OCI-LY7 (cell line): ENCODE data around the gene LAMC1. TPM values are rescaled to one million over a fixed set of nuclear protein-coding genes. Genes with fewer than 3 reads are reported as not detected.

Experiments
- BruUV-seq: library from RNA; stranded (reverse); fragments of 400-500 nt; replicated peaks from 2 replicates; lab custom pipeline; 2021; lab: Mats Ljungman, UMichigan
- CTCF ChIA-PET: fragments of 300-600 bp; sonication (Branson Sonifier 250); formaldehyde crosslinking; loops from one replicate; lab custom pipeline; 2022; ENCODE audit warnings: antibody characterized with exemption; ENCODE audit not compliant: unreplicated experiment; lab: Charles Lee
- POLR2A ChIA-PET: fragments of 300-600 bp; sonication (Branson Sonifier 250); formaldehyde crosslinking; loops from one replicate; lab custom pipeline; 2022; ENCODE audit warnings: antibody characterized with exemption; lab: Charles Lee
- DNase-seq: peaks from one replicate; pipeline ENCODE4 v3.0.0-alpha.2; 2015; ENCODE audit warnings: low spot score
- H2AFZ ChIP-seq: fragments of 200-600 bp; sonication (generic), shearing (Covaris generic); 2 replicates; pipeline ENCODE4 v1.6.1; 2014; ENCODE audit warnings: mild to moderate bottlenecking, antibody characterized with exemption, low read length, moderate library complexity
- H3K27ac ChIP-seq: fragments of 200-600 bp; sonication (generic); 2 replicates; pipeline ENCODE4 v1.5.1; 2014; ENCODE audit warnings: mixed run types, low read depth, mild to moderate bottlenecking, moderate library complexity, low read length, inconsistent platforms; ENCODE audit not compliant: poor library complexity, severe bottlenecking
- H3K36me3 ChIP-seq: fragments of 200-600 bp; sonication (generic); 2 replicates; pipeline ENCODE4 v1.6.1; 2014; ENCODE audit warnings: mild to moderate bottlenecking, antibody characterized with exemption, low read length, moderate library complexity, mixed read lengths; ENCODE audit not compliant: insufficient read depth
- H3K4me1 ChIP-seq: fragments of 200-600 bp; sonication (generic); 2 replicates; pipeline ENCODE4 v1.5.1; 2014; ENCODE audit warnings: mild to moderate bottlenecking, low read length; ENCODE audit not compliant: insufficient read depth, poor library complexity, severe bottlenecking
- H3K4me2 ChIP-seq: fragments of 200-600 bp; sonication (generic); 2 replicates; pipeline ENCODE4 v1.6.1; 2014; ENCODE audit warnings: mild to moderate bottlenecking, low read length
- H3K4me3 ChIP-seq: fragments of 200-600 bp; sonication (generic); 2 replicates; pipeline ENCODE4 v1.5.1; 2014; ENCODE audit warnings: mild to moderate bottlenecking, low read depth, low read length; ENCODE audit not compliant: poor library complexity, severe bottlenecking
- H3K79me2 ChIP-seq: fragments of 200-600 bp; sonication (generic); 2 replicates; pipeline ENCODE4 v1.6.1; 2016; ENCODE audit warnings: low read depth, mild to moderate bottlenecking, low read length, moderate library complexity, mixed read lengths; ENCODE audit not compliant: insufficient read depth
- H3K9me2 ChIP-seq: fragments of 200-600 bp; sonication (generic); 2 replicates; pipeline ENCODE4 v1.6.1; 2016; ENCODE audit warnings: mild to moderate bottlenecking, low read length, mixed read lengths; ENCODE audit not compliant: insufficient read depth
- H3K9me3 ChIP-seq: fragments of 200-600 bp; sonication (generic); 2 replicates; pipeline ENCODE4 v1.6.1; 2014; ENCODE audit warnings: mild to moderate bottlenecking, mixed run types, low read length, mixed read lengths
- H4K20me1 ChIP-seq: fragments of 200-600 bp; sonication (generic); 2 replicates; pipeline ENCODE4 v1.6.1; 2014; ENCODE audit warnings: mild to moderate bottlenecking, antibody characterized with exemption, low read length, moderate library complexity, mixed read lengths; ENCODE audit not compliant: insufficient read depth
- CTCF ChIP-seq: fragments of 200-600 bp; sonication (generic); conservative IDR thresholded peaks from 2 replicates; pipeline ENCODE4 v1.5.1; 2014; ENCODE audit warnings: mild to moderate bottlenecking, antibody characterized with exemption, low read length, moderate library complexity, mixed read lengths
- EZH2phosphoT487 ChIP-seq: fragments of 200-600 bp; sonication (generic); IDR thresholded peaks from 2 replicates; pipeline ENCODE4 v1.6.1; 2018; ENCODE audit warnings: low read depth, borderline replicate concordance, mild to moderate bottlenecking, mixed run types, antibody characterized with exemption, low read length, moderate library complexity, mixed read lengths
- intact Hi-C: fragments of 100-400 bp; cut with micrococcal nuclease; formaldehyde crosslinking; loops from one replicate; pipeline ENCODE4 v1.10.0; 2022; ENCODE audit not compliant: unreplicated experiment
- total RNA-seq, 2 experiments: library from RNA; depleted of rRNA in 1 of 2; stranded (reverse); fragments of >200 nt in 1 of 2; shearing (Covaris generic) in 1 of 2; gene quantifications; 2 replicates each; pipeline ENCODE4 v1.2.3, GENCODE V29; 2014 to 2022

Gene LAMC1
- total RNA-seq, 2 experiments from 2014 or later, result 24.2 to 42.1 TPM

DNA sequence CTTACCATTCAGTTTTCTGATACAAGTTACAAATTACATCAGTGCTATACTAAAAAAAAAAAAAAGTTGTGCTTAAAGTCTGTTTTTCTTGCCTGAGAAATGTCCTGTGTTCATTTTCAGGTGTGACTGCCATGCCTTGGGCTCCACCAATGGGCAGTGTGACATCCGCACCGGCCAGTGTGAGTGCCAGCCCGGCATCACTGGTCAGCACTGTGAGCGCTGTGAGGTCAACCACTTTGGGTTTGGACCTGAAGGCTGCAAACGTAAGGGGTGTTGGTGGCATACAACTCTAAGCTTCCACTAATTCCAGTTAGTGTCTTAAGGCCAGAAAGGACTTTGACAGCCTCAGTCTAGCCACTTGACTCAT lies 102.8 kb downstream of the LAMC1 start:
- Histone ChIP-seq H3K27ac (no peak overlapping the region), H3K4me1 (peaks cover 13% of the 10 kb centered on the region), H3K9me2 (no peaks in the 10 kb centered on the region), H4K20me1 (no peaks in the 10 kb centered on the region), H3K4me2 (no peak overlapping the region), H3K9me3 (no peaks in the 10 kb centered on the region), H2AFZ (no peak overlapping the region), H3K36me3 (peaks cover 91% of the 10 kb centered on the region), H3K79me2 (no peaks in the 10 kb centered on the region), H3K4me3 (no peak overlapping the region)
- BruUV-seq, result no TSS peak
- DNase-seq, result no peak
- POLR2A ChIA-PET, result interaction anchor here (0.6 to 0.7 kb wide), 2 partner anchors 9 to 839 kb away, joined by 3 read pairs; no protein-coding TSS in a partner anchor
- TF ChIP-seq EZH2phosphoT487 (no peak), CTCF (no peak)
- CTCF ChIA-PET, result no interaction called here
- intact Hi-C loops, result no loop called here

DNA sequence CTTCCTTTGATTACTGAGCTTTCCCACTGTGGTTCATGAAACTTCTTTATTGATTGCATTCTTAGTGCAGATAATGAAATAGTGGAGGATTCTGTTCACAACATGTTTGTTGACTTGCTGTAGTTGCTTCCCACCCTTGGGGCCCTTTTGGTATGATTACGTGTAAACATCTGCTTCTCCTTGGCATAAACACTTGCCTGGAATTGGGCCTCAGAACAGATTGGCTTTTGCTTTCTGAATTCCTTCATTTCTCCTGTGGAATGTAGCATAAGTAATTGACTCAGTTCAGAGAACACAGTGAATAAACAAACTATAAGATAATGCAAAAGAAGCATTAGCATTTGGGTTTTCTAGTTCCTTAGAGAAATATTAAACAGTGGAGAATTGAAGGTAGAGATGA lies 103.3 kb downstream of the LAMC1 start:
- no peaks in the 10 kb centered on the region for H4K20me1 ChIP-seq
- intact Hi-C loops, result no loop called here
- ChIA-PET POLR2A (interaction anchor here (0.6 to 0.7 kb wide), 2 partner anchors 10 to 839 kb away, joined by 3 read pairs; no protein-coding TSS in a partner anchor), CTCF (no interaction called here)
- no peaks in the 10 kb centered on the region for H3K9me3 ChIP-seq
- no peak overlapping the region for H2AFZ ChIP-seq
- H3K9me2 ChIP-seq, result no peaks in the 10 kb centered on the region
- peaks cover 13% of the 10 kb centered on the region for H3K4me1 ChIP-seq
- no peak overlapping the region for H3K4me3 ChIP-seq
- no peak overlapping the region for H3K4me2 ChIP-seq
- H3K36me3 ChIP-seq, result peaks cover 89% of the 10 kb centered on the region
- no peaks in the 10 kb centered on the region for H3K79me2 ChIP-seq
- no peak overlapping the region for H3K27ac ChIP-seq
- DNase-seq, result no peak
- TF ChIP-seq CTCF (no peak), EZH2phosphoT487 (no peak)
- BruUV-seq, result no TSS peak

- POLR2A ChIA-PET, result interaction anchor here (0.9 kb wide), 1 partner anchor 11 kb away, joined by 3 read pairs; no protein-coding TSS in a partner anchor
- BruUV-seq, result no TSS peak
- intact Hi-C loops, result no loop called here
These were observed 106.9 kb downstream of the LAMC1 start for GRCh38 chr1:183129921-183130690.

More at GRCh38 chr1:183129921-183130690, 106.9 kb downstream of the LAMC1 start:
- CTCF ChIA-PET, result no interaction called here
- Histone ChIP-seq H2AFZ (no peak overlapping the region), H3K4me2 (no peak overlapping the region), H3K9me3 (no peaks in the 10 kb centered on the region), H3K4me1 (no peaks in the 10 kb centered on the region), H3K36me3 (peaks cover 80% of the 10 kb centered on the region), H3K27ac (no peak overlapping the region), H3K9me2 (no peaks in the 10 kb centered on the region), H4K20me1 (no peaks in the 10 kb centered on the region), H3K4me3 (no peak overlapping the region), H3K79me2 (no peaks in the 10 kb centered on the region)
- DNase-seq, result no peak
- TF ChIP-seq EZH2phosphoT487 (no peak), CTCF (no peak)
